HG03432 (cell line): ENCODE results near the gene HES4.

ENCODE experiments used
- ATAC-seq: cut with Tn5 transposase; IDR thresholded peaks from one replicate; pipeline ENCODE4 v1.9.1; 2021; ENCODE audit warnings: mild to moderate bottlenecking, moderate library complexity; ENCODE audit not compliant: unreplicated experiment

HES4 gene

GRCh38 chr1:953524-954320, 46.2 kb downstream of the HES4 start:
- ATAC-seq, result no peak

- ATAC-seq, result no peak
Observed at GRCh38 chr1:952603-953002, 47.3 kb downstream of the HES4 start.

- ATAC-seq, result no peak
Observed at GRCh38 chr1:952201-952600, 47.7 kb downstream of the HES4 start.

DNA sequence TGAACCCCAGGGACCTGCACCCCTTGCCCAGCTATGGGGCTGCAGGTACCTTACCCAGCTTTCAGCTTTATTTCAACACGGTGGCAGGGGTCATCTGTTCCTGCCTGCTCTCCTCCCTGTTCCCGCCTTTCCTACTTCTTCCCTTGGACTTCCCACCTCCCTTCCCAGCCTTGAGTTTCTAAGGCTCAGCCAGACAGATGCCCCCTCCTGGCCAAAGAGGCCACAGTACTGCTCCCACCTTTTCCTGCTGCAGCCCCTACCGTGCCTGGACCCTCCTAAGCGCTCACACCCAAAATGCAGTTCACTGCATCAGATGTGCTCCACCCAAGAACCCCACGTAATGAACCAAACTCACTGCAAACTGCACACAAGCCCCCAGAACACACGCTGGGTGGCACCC, 48.5 kb downstream of the HES4 start:
- ATAC-seq, result no peak

GRCh38 chr1:950881-951280, 49.0 kb downstream of the HES4 start:
- no peak for ATAC-seq

- ATAC-seq, result no peak
Observed at GRCh38 chr1:950268-950667, 49.6 kb downstream of the HES4 start.
